ENCODE data around the gene PHPT1. TPM values are rescaled to one million over a fixed set of nuclear protein-coding genes. Genes with fewer than 3 reads are reported as not detected.

The PHPT1 gene
- total and polyA plus RNA-seq, 2 of the 13 experiments (the other 11 are each of a cell fraction or from before 2014, with no cell fraction given) = 189 to 192 TPM

GRCh38 chr9:136882109-136882946 is 33.1 kb downstream of the PHPT1 start (continued):
- TF ChIP-seq PAXIP1 (CRISPR knock-in tag; conservative IDR thresholded peaks at IDR 0.05) (peak; percentile 86), GATA4 (IDR thresholded peaks at IDR 0.05; ENCODE audit: borderline replicate concordance, low read depth) (no peak), SKIL (CRISPR knock-in tag; IDR thresholded peaks at IDR 0.05; ENCODE audit: borderline replicate concordance) (peak; percentile 84), ZNF766 (CRISPR knock-in tag; IDR thresholded peaks at IDR 0.05; ENCODE audit: borderline replicate concordance) (0 out of 2 replicates have a peak, but pooled peaks have one; percentile 46), NFYC (CRISPR knock-in tag; IDR thresholded peaks at IDR 0.05) (peak; percentile 66), KMT2B (CRISPR knock-in tag; IDR thresholded peaks at IDR 0.05) (peak; percentile 75), ARID5B (CRISPR knock-in tag; IDR thresholded peaks at IDR 0.05) (peak; percentile 84), ZNF337 (CRISPR knock-in tag; IDR thresholded peaks at IDR 0.05; ENCODE audit: borderline replicate concordance, low read depth) (peak; percentile 83; the same call in 1 of the 2 replicates), NFATC3 (CRISPR knock-in tag; IDR thresholded peaks at IDR 0.05) (no peak), ZNF274 (CRISPR knock-in tag; IDR thresholded peaks at IDR 0.05) (peak; percentile 18; the same call in 1 of the 2 replicates), PAWR (CRISPR knock-in tag; IDR thresholded peaks at IDR 0.05; ENCODE audit: borderline replicate concordance) (0 out of 2 replicates have a peak, but pooled peaks have one; percentile 56), ETV5 (CRISPR knock-in tag; IDR thresholded peaks at IDR 0.05; ENCODE audit: borderline replicate concordance) (peak; percentile 68), MXD1 (CRISPR knock-in tag; IDR thresholded peaks at IDR 0.05) (peak; percentile 94), ZNF263 (CRISPR knock-in tag; IDR thresholded peaks at IDR 0.05) (0 out of 2 replicates have a peak, but pooled peaks have one; percentile 19), HOXA3 (CRISPR knock-in tag; IDR thresholded peaks at IDR 0.05) (peak; percentile 79; the same call in 1 of the 2 replicates), GTF3A (CRISPR knock-in tag; conservative IDR thresholded peaks at IDR 0.05) (peak; percentile 8; the same call in 1 of the 2 replicates), RARA (CRISPR knock-in tag; IDR thresholded peaks at IDR 0.05) (peak; percentile 85), ZFYVE20 (CRISPR knock-in tag; IDR thresholded peaks at IDR 0.05; ENCODE audit: borderline replicate concordance, low read depth) (no peak), ZNF891 (CRISPR knock-in tag; IDR thresholded peaks at IDR 0.05) (peak; percentile 81)

Measured in HepG2 (cell line).